ENCODE measurements around the gene MSRB1.

DNA sequence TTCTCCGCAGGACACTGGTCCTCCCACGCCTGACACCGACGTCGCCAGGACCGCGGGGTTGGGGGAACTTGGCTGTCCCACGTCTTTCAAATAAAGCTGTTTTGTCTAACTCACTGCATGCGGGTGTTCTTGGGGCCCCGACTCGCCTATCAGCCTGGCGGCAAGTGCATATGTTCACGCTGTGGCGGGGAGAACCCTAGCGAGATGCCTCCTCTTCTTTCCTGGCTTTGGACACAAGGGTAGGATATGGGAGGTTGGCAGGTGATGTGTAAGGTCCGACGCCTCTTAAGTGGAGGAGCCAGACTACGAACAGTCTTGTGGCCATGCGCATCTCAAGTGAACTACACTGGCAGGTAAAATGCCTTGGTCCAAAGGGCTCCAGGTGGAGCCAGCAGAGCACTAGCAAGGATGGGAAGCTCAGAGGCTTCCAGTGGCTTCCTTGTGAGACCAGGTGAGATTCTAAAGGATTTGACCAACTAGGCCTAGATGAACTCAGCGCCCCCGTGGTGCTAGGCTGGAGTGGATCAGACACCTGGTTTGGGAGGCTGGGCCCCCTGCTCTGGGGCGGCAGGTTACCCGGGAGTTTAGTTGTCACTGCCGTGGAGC, 22.5 kb upstream of the MSRB1 start:
- TF ChIP-seq POLR2A (IDR thresholded peaks at IDR 0.05), result no peak
- TF ChIP-seq, protein P1, sequence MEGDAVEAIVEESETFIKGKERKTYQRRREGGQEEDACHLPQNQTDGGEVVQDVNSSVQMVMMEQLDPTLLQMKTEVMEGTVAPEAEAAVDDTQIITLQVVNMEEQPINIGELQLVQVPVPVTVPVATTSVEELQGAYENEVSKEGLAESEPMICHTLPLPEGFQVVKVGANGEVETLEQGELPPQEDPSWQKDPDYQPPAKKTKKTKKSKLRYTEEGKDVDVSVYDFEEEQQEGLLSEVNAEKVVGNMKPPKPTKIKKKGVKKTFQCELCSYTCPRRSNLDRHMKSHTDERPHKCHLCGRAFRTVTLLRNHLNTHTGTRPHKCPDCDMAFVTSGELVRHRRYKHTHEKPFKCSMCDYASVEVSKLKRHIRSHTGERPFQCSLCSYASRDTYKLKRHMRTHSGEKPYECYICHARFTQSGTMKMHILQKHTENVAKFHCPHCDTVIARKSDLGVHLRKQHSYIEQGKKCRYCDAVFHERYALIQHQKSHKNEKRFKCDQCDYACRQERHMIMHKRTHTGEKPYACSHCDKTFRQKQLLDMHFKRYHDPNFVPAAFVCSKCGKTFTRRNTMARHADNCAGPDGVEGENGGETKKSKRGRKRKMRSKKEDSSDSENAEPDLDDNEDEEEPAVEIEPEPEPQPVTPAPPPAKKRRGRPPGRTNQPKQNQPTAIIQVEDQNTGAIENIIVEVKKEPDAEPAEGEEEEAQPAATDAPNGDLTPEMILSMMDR (IDR thresholded peaks at IDR 0.05), result no peak

All from sigmoid colon (tissue), 3 donors.